Fibroblast of lung (primary cell): ENCODE results near the gene RNASE1.
"Not testable (repeated sequence)": the region's sequence is repeated elsewhere in the genome, so short reads cannot be mapped to it uniquely, and the experiment has no call there.

ENCODE experiments used
- EZH2 ChIP-seq: IDR thresholded peaks from 2 replicates; pipeline ENCODE4 v1.5.1; 2012; ENCODE audit warnings: low read length, control low read depth, mild to moderate bottlenecking; ENCODE audit errors: missing control alignments
- TF ChIP-seq, protein P1 (sequence below), 2 donors: IDR thresholded peaks in 1 of 2; conservative IDR thresholded peaks in 1 of 2; 1 replicate in 1 of 2; 2 replicates in 1 of 2; pipeline ENCODE4 v1.5.1; 2011 to 2012; ENCODE audit warnings: low read length in 2 of 2, control low read depth in 1 of 2, inconsistent platforms in 1 of 2, low read depth in 1 of 2, mild to moderate bottlenecking in 1 of 2

DNA sequence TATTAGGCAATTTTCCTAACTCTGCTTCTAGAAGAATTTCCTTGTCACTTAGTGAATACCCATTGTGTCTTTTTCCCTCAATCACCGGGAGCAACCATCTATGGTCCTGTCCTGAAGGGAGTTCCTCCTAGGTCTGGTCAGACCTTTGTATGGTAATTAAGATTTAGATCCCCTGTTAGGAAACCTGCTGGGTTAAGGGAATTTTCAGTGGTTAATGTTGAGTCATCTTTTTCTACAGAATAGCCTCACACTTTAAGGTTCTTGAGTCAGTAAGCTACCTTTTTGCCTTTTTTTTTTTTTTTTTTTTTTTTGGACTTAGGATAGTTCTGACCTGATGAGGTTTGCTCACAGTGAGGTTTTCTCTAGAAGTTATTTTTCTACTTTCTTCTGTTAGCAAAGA lies 24.0 kb upstream of the RNASE1 start:
- TF ChIP-seq, protein P1, sequence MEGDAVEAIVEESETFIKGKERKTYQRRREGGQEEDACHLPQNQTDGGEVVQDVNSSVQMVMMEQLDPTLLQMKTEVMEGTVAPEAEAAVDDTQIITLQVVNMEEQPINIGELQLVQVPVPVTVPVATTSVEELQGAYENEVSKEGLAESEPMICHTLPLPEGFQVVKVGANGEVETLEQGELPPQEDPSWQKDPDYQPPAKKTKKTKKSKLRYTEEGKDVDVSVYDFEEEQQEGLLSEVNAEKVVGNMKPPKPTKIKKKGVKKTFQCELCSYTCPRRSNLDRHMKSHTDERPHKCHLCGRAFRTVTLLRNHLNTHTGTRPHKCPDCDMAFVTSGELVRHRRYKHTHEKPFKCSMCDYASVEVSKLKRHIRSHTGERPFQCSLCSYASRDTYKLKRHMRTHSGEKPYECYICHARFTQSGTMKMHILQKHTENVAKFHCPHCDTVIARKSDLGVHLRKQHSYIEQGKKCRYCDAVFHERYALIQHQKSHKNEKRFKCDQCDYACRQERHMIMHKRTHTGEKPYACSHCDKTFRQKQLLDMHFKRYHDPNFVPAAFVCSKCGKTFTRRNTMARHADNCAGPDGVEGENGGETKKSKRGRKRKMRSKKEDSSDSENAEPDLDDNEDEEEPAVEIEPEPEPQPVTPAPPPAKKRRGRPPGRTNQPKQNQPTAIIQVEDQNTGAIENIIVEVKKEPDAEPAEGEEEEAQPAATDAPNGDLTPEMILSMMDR (conservative IDR thresholded peaks at IDR 0.05 in 1 of 2, IDR thresholded peaks at IDR 0.05 in 1 of 2; ENCODE audit: low read depth in 1 of 2, low read length in 2 of 2), result not testable (repeated sequence)
- not testable (repeated sequence) for TF ChIP-seq EZH2
